Upper lobe of left lung (tissue), 4 donors: Measurements from ENCODE around the gene ZNF654.

Source experiments
- EP300 ChIP-seq, 4 donors: sonication (generic); formaldehyde crosslinking; IDR thresholded peaks; one replicate each; pipeline ENCODE4 v1.5.1; 2017; ENCODE audit warnings: antibody characterized with exemption in 4 of 4, control low read depth in 2 of 4
- POLR2A ChIP-seq, 4 donors: fragments of 450-650 bp; IDR thresholded peaks; one replicate each; pipeline ENCODE4 v1.5.1; 2016 to 2017; ENCODE audit warnings: antibody characterized with exemption in 4 of 4, mild to moderate bottlenecking in 2 of 4
- POLR2AphosphoS5 ChIP-seq, 2 donors: sonication (generic); formaldehyde crosslinking; IDR thresholded peaks; one replicate each; pipeline ENCODE4 v1.5.1; 2017; ENCODE audit warnings: antibody characterized with exemption in 2 of 2
- TF ChIP-seq, protein P1 (sequence below), 6 experiments: fragments of 450-650 bp in 4 of 6; fragments of 200-600 bp in 2 of 6; sonication (generic) in 2 of 6; IDR thresholded peaks; one replicate each; pipeline ENCODE4 v1.5.1; 2016 to 2019; ENCODE audit warnings: antibody characterized with exemption in 6 of 6

DNA sequence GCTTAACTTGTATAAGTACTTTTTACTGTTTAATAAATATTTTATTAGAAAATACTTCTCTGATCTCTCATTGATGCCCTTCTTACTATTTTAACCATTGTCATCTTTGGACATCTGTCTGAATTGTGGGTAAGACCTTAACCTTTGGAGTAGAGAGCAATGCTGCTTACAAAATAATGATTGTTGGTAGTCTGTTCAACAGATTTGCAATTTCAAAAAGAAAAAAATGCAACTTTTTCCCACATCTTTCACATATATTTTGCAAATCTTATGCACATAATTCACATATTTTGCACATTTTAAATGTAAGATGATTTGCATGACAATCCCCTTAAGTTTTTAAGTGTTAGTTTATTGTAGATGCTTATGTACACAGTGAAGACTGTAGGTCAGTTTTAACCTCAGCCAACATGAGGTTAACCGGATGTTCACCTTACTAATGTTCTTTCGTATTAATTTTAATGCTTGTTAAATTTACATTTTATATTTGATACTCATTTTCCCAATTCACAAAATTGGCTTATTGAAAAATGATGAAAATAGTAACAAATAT lies 107.4 kb downstream of the ZNF654 start:
- TF ChIP-seq POLR2A (IDR thresholded peaks at IDR 0.05) (no peak), POLR2AphosphoS5 (IDR thresholded peaks at IDR 0.05) (no peak), EP300 (IDR thresholded peaks at IDR 0.05) (no peak)
- TF ChIP-seq, protein P1, sequence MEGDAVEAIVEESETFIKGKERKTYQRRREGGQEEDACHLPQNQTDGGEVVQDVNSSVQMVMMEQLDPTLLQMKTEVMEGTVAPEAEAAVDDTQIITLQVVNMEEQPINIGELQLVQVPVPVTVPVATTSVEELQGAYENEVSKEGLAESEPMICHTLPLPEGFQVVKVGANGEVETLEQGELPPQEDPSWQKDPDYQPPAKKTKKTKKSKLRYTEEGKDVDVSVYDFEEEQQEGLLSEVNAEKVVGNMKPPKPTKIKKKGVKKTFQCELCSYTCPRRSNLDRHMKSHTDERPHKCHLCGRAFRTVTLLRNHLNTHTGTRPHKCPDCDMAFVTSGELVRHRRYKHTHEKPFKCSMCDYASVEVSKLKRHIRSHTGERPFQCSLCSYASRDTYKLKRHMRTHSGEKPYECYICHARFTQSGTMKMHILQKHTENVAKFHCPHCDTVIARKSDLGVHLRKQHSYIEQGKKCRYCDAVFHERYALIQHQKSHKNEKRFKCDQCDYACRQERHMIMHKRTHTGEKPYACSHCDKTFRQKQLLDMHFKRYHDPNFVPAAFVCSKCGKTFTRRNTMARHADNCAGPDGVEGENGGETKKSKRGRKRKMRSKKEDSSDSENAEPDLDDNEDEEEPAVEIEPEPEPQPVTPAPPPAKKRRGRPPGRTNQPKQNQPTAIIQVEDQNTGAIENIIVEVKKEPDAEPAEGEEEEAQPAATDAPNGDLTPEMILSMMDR (IDR thresholded peaks at IDR 0.05), result no peak
